ENCODE measurements around the gene SLC26A2.
A peak's percentile ranks its signal among the peaks of the same experiment; 100 is the strongest.
"Not testable (repeated sequence)": the region's sequence is repeated elsewhere in the genome, so short reads cannot be mapped to it uniquely, and the experiment has no call there.

Gene SLC26A2

GRCh38 chr5:149937610-149938009 is 22.9 kb upstream of the SLC26A2 start:
- peak; percentile 45 for DNase-seq

- DNase-seq = peak; percentile 71
Observed at GRCh38 chr5:149938279-149938678, 22.3 kb upstream of the SLC26A2 start.

GRCh38 chr5:149938791-149939358 is 21.7 kb upstream of the SLC26A2 start:
- DNase-seq = peak; percentile 79

- no peak for DNase-seq
Observed at GRCh38 chr5:149939546-149939945, 21.0 kb upstream of the SLC26A2 start.

- no peak for DNase-seq
Observed at GRCh38 chr5:149940077-149940574, 20.4 kb upstream of the SLC26A2 start.

- DNase-seq = no peak
Observed at GRCh38 chr5:149940941-149941644, 19.5 kb upstream of the SLC26A2 start.

GRCh38 chr5:149941795-149942194 is 18.8 kb upstream of the SLC26A2 start:
- DNase-seq = no peak

GRCh38 chr5:149942199-149942598 is 18.4 kb upstream of the SLC26A2 start:
- DNase-seq = no peak

- DNase-seq = not testable (repeated sequence)
Observed at GRCh38 chr5:149942741-149943169, 17.8 kb upstream of the SLC26A2 start.

GRCh38 chr5:149943177-149943949 is 17.2 kb upstream of the SLC26A2 start:
- DNase-seq = not testable (repeated sequence)

- peak; percentile 5 for DNase-seq
Observed at GRCh38 chr5:149944666-149945065, 15.9 kb upstream of the SLC26A2 start, which contains the start of gene PDE6A. Gene PDE6A, minus strand, starts transcription at chr5:149944793. Its CDS starts 120 bp downstream, at chr5:149944673.

- no peak for DNase-seq
Observed at GRCh38 chr5:149946118-149946517, 14.4 kb upstream of the SLC26A2 start.

GRCh38 chr5:149948993-149949392 is 11.6 kb upstream of the SLC26A2 start:
- DNase-seq = no peak

GRCh38 chr5:149951138-149951749 is 9.3 kb upstream of the SLC26A2 start:
- DNase-seq = no peak

GRCh38 chr5:149953436-149954121 is 7.0 kb upstream of the SLC26A2 start:
- DNase-seq = no peak

GRCh38 chr5:149954798-149955197 is 5.8 kb upstream of the SLC26A2 start:
- DNase-seq = no peak

GRCh38 chr5:149956685-149957084 is 3.9 kb upstream of the SLC26A2 start:
- DNase-seq = no peak

- DNase-seq = no peak
Observed at GRCh38 chr5:149957855-149958254, 2.7 kb upstream of the SLC26A2 start.

GRCh38 chr5:149959406-149960236 is 937 bp upstream of the SLC26A2 start:
- peak; percentile 74 for DNase-seq

GRCh38 chr5:149961186-149961685 is 678 bp downstream of the SLC26A2 start:
- DNase-seq = no peak

GRCh38 chr5:149961957-149962409 is 1.4 kb downstream of the SLC26A2 start:
- peak; percentile 65 for DNase-seq
